Activated gamma-delta T cell treated with anti-CD3 and anti-CD28 coated beads, Interleukin-2, amount 50 U/mL, for 16 hours (primary cell): ENCODE results near the gene SBF2.

Source experiments
- DNase-seq: peaks from one replicate; pipeline ENCODE4 v3.0.0-alpha.2; 2020; ENCODE audit warnings: low read depth

SBF2 gene

GRCh38 chr11:9772218-9772617, 521.8 kb downstream of the SBF2 start:
- DNase-seq: no peak

DNA sequence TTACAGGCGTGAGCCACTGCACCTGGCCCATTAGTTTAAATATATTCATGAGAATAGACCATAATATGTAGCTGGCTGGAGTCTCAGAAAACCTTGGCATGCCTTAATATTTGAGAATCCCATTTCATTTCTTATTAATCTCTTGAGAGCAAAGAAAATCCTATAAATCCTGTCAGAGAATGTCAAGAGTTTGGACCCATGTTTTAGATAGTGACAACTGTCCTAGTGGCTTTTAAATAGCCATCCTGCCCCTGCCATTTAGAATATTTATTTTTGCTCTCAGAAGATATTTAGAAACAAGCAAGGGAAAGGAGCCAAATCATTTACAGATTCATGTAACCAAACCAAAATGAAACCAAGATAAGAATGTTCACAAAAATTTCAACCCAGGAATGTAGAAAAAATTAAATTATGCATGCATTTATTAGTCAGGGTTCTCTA, 522.9 kb downstream of the SBF2 start:
- no peak for DNase-seq

GRCh38 chr11:9769621-9770020, 524.4 kb downstream of the SBF2 start:
- no peak for DNase-seq

DNA sequence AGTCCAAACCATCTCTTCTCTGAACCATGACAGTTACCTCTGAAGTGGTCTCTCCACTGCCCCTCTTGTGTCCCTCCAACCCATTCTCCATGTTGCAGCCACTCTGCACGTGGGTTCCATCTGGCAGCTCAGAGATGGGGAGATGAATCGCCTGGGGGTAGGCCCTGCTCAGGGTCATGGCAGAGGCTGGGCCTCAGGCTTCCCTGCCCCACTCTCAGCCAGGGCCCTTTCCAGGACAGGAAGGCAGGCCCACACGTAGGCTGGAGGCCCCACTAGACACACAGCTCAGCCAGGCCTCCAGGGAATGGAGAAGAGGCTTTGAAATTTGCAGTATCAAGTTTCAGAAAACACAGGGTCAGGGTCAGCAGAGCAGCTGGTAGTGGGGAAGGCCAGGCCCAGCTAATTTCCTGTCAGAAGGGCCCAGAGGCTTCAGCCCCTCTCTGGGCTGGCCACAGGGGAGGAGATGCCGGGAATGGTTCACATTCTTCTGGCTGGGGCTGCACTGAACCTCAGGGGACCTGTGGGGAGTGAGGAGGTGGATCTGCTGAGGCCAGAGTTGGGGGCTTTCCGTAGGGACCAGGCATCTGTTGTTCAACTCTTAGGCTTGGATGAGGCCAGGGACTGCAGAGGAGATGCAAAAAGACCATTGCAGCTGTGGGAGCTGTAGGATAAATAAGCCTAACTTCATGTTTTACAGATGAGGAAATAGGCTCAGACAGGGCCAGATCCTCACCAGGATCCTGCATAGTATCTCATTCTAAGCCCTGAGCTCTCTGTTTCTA, 528.5 kb downstream of the SBF2 start:
- DNase-seq: no peak

GRCh38 chr11:9763301-9763700, 530.7 kb downstream of the SBF2 start:
- no peak for DNase-seq

DNA sequence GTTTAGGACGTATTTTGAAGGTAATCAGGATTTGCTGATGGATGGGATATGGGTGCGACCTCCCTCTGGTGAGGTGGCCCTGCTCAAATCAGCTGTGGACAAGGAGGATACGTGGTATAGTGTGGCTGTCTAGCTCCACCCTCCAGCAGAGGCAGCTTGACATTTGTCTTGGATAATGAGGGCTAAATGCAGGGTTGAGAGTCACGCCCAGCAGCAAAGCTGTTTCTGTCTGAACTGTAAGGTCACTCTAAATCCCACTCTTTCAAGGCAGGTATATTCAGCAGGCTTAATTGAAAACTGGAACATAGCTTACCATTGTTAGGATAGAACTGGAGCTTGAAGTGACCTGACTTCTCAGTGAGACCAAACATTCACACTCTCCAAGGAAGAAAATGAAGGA, 531.5 kb downstream of the SBF2 start:
- DNase-seq: no peak

DNA sequence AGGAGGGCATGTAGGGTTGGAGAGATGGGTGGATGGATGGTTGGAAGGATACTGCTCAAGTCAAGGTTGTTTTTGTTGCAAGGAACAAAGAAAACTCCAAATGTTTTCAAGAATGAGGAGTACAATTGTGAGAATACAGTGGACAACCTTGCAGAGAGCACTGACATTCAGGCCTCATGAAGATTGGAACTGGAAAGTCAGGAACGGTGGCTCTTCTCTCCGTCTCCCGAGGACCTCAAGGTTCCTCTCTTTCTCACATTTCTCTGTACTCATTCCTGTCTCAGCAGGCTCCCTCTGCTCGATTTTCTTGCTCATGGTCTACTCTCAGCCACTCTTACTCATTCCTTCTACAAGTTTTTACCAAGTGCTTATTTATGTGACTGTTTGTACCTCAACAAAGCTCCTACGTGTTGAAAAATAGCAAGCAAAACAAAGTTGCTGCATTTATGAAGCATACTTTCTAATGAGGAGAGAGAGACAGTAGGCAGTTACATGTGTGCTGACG, 532.5 kb downstream of the SBF2 start:
- no peak for DNase-seq

GRCh38 chr11:9760193-9760575, 533.8 kb downstream of the SBF2 start:
- DNase-seq: no peak

GRCh38 chr11:9759519-9760192, 534.4 kb downstream of the SBF2 start:
- peak; percentile 85 for DNase-seq

DNA sequence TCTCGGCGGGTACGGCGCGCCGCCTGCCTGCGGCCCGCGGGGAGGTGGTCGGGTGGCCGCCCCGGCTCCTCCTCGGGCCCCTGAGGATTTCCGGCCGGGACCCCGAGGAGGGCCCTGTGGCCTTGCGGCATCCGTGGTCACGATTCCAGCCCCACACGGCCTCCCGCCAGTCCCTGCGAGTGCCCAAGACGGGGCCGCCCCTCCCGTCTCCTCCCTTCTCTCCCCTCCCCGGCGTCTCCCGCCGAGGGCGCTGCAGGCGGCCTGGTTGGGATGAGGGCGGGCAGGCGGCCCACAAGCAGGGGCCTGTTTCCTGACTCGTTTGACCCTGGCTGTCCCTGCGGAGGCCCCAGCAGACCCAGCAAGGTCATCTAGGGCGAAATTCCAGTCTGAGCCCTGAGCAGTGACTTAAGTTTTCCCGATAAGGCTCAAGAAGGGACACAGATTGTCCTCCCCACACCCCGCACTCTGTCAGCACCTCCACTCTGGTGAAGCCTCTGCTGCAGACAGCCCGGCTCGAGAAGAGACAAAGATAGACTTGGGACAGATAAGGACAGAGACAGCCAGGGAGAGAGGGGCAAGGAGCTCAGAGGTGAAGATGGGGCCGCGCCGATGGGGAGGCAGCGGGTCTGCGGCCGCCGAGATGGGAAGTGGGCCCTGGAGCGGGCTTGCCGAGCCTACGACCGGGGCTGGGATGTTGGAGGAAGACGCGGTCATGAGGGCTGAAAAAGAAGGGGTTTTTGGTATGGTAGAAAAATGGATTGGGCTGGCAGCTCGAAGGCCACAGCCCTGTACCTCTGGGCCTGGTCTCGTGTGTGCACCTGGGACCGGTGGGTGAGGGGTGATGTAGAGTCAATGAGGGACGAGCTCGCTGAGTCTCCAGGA, 535.1 kb downstream of the SBF2 start:
- DNase-seq: peak; percentile 29

- peak; percentile 89 for DNase-seq
Measured at GRCh38 chr11:9757809-9758636, 536.0 kb downstream of the SBF2 start.

DNA sequence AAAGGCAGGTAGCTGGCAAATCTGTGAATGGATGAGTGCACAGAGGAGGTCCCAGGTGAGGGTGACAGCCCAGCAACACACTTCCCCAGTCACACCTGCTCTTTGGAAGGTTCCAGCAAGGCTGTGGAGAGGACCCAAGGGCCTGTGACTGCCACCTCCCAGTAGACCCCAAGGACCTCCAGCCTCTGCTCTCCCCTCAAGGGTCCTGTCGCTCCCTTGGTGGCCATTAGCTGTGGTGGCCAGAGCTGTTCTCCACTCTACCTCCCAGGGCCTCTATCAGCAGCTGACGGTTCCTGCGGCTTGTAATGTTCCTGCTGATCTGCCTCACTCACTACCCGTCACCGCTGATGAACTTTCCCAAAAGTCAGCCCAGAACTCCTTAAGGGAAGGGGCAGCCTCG, 537.1 kb downstream of the SBF2 start:
- DNase-seq: no peak

DNA sequence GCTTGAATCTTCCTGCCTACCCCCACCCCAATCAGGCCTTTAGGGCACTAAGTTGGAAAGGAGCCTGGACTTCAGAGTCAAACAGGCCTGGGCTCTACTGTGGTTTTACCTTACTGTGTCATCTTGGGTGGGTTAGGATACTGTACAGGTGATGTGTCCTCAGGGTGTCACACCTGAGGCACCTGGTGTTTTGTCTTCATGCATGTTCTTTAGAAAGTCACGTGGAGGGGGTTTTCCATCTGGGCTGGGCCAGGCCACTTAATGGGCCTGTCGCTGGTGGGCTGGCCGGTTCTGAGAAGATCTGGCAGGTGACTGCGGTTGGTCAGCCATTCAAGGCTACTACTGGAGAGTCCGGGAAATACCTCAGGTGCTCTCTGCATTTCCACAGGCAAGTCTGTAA, 537.6 kb downstream of the SBF2 start:
- no peak for DNase-seq

DNA sequence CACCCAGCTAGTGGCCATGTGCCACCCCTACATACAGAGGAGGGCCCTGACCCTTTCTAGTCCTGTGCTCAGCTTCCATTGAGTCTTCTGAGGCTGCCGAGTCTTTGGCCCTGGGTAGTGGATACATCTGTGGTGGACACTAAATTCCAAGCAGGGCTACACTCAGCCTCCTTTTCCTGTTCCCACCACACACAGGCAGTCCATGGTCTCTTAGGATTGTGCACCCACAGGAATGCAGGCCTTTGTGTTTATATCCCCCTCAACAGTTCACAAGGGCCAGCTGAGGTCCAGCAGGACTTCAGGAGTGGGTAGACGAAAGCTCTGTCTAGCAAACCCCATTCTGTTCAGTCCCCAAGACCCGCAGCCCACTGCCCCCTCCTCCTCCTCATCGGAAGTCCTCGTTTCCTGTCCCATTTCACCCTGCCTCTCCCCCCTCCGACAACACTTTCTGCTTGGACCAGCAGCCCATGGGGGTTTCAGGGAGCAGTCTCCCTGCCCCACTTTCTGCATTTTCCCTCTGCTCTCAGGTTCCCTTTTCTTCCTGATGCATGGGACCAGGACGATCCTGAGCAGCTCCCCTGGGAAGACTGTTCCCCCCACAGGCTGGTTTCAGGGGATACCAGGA, 538.3 kb downstream of the SBF2 start:
- no peak for DNase-seq

GRCh38 chr11:9754010-9754471, 540.0 kb downstream of the SBF2 start:
- no peak for DNase-seq

DNA sequence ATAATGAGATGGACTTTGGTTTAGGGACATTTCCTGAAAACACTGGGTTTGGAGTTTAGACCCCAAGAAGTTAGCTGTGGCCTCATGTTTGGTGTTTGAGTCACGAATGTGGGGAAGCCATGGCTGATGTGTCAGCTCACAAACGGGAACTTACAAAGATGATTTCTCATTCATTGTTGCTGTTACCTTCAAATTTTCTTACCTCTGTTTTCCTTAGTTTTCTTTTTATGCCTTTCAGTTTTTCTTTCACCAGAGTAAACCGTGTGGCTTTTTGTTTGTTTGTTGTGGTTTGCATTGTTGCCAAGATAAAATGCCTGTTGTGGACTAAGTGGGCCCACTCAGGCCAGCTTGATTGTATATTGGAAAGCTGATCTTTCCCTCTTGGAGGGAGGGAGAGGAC, 541.0 kb downstream of the SBF2 start:
- DNase-seq: no peak

- no peak for DNase-seq
Measured at GRCh38 chr11:9752091-9752490, 541.9 kb downstream of the SBF2 start.

GRCh38 chr11:9750551-9750950, 543.5 kb downstream of the SBF2 start:
- no peak for DNase-seq

GRCh38 chr11:9748361-9748970, 545.6 kb downstream of the SBF2 start:
- peak; percentile 37 for DNase-seq

- no peak for DNase-seq
Measured at GRCh38 chr11:9747828-9748227, 546.2 kb downstream of the SBF2 start.

DNA sequence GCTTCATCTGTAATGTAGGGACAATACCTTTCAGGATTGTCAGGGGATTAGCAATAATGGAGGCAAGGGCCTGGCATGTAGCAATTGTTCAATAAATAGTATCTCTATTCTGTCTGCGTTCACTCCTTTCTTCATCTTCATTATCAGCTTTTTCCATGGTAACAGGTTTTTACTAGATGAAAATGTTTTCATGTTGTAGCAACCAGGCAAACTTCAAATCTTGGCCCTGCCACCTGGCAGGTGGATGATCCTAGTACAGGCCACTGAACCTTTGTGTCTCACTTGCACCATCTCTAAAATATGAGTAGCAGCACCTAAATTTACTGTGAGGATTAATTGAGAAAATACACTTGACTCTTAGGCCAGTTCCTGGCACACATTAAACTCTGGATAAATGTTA, 546.8 kb downstream of the SBF2 start:
- no peak for DNase-seq
